ENCODE data around the gene CDK5R2. TPM values are rescaled to one million over a fixed set of nuclear protein-coding genes. Genes with fewer than 3 reads are reported as not detected.

CDK5R2 gene
- polyA plus RNA-seq, 1 donor from 2014 or later, result 2.0 TPM

DNA sequence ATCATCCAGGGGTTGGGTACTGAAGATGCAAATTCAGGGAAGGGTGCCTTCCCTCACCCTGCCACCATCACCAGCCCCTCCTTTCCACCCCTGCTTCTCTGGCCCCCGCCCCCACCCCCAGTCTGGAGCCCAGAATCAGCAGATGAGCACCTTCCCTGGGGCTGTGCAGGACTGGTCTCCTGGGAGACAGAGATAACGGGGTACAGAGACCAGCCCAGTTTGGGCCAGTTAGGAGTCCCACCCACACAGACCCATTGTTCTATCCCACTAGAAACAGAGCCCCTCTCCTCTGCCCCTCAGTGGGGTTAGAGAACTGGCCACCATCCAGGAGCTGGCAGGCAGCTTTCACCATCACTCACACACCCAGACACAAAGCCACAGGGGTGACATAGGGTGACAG is 38.3 kb downstream of the CDK5R2 start:
- no peaks in the 10 kb centered on the region for H4K20me1 ChIP-seq (ENCODE audit: insufficient read depth)
- H3K27ac ChIP-seq (ENCODE audit: low read length), result no peak overlapping the region
- H3K4me3 ChIP-seq (ENCODE audit: low read length), result no peak overlapping the region
- TF ChIP-seq TAF1 (IDR thresholded peaks at IDR 0.05; ENCODE audit: low read depth) (no peak), POLR2AphosphoS5 (IDR thresholded peaks at IDR 0.05) (no peak), EP300 (conservative IDR thresholded peaks at IDR 0.05; ENCODE audit: poor library complexity, severe bottlenecking) (no peak), MXI1 (conservative IDR thresholded peaks at IDR 0.05; ENCODE audit: poor library complexity, severe bottlenecking) (no peak), RAD21 (conservative IDR thresholded peaks at IDR 0.05) (no peak), SMC3 (conservative IDR thresholded peaks at IDR 0.05; ENCODE audit: poor library complexity) (no peak), EZH2 (IDR thresholded peaks at IDR 0.05; ENCODE audit: borderline replicate concordance, insufficient read depth, low read length, poor library complexity, severe bottlenecking) (no peak)
- TF ChIP-seq, protein P1, sequence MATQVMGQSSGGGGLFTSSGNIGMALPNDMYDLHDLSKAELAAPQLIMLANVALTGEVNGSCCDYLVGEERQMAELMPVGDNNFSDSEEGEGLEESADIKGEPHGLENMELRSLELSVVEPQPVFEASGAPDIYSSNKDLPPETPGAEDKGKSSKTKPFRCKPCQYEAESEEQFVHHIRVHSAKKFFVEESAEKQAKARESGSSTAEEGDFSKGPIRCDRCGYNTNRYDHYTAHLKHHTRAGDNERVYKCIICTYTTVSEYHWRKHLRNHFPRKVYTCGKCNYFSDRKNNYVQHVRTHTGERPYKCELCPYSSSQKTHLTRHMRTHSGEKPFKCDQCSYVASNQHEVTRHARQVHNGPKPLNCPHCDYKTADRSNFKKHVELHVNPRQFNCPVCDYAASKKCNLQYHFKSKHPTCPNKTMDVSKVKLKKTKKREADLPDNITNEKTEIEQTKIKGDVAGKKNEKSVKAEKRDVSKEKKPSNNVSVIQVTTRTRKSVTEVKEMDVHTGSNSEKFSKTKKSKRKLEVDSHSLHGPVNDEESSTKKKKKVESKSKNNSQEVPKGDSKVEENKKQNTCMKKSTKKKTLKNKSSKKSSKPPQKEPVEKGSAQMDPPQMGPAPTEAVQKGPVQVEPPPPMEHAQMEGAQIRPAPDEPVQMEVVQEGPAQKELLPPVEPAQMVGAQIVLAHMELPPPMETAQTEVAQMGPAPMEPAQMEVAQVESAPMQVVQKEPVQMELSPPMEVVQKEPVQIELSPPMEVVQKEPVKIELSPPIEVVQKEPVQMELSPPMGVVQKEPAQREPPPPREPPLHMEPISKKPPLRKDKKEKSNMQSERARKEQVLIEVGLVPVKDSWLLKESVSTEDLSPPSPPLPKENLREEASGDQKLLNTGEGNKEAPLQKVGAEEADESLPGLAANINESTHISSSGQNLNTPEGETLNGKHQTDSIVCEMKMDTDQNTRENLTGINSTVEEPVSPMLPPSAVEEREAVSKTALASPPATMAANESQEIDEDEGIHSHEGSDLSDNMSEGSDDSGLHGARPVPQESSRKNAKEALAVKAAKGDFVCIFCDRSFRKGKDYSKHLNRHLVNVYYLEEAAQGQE (IDR thresholded peaks at IDR 0.05; ENCODE audit: borderline replicate concordance), result no peak
- TF ChIP-seq, protein P2, sequence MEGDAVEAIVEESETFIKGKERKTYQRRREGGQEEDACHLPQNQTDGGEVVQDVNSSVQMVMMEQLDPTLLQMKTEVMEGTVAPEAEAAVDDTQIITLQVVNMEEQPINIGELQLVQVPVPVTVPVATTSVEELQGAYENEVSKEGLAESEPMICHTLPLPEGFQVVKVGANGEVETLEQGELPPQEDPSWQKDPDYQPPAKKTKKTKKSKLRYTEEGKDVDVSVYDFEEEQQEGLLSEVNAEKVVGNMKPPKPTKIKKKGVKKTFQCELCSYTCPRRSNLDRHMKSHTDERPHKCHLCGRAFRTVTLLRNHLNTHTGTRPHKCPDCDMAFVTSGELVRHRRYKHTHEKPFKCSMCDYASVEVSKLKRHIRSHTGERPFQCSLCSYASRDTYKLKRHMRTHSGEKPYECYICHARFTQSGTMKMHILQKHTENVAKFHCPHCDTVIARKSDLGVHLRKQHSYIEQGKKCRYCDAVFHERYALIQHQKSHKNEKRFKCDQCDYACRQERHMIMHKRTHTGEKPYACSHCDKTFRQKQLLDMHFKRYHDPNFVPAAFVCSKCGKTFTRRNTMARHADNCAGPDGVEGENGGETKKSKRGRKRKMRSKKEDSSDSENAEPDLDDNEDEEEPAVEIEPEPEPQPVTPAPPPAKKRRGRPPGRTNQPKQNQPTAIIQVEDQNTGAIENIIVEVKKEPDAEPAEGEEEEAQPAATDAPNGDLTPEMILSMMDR (IDR thresholded peaks at IDR 0.05; ENCODE audit: poor library complexity, severe bottlenecking), result no peak
- H3K4me2 ChIP-seq (ENCODE audit: low read length), result no peak overlapping the region
- peaks cover 98% of the 10 kb centered on the region for H3K27me3 ChIP-seq (ENCODE audit: insufficient read depth, low read depth, low read length)
- H3K36me3 ChIP-seq (ENCODE audit: insufficient read depth, low read length), result no peaks in the 10 kb centered on the region
- no peaks in the 10 kb centered on the region for H3K79me2 ChIP-seq (replicated peaks; ENCODE audit: insufficient read depth, low read length)
- H3K9ac ChIP-seq (ENCODE audit: low read length), result no peak overlapping the region
- no peaks in the 10 kb centered on the region for H3F3A ChIP-seq (ENCODE audit: insufficient read depth, low read length, poor library complexity, severe bottlenecking)
- no peaks in the 10 kb centered on the region for H3K9me2 ChIP-seq (ENCODE audit: insufficient read depth, low read length)
- no peaks in the 10 kb centered on the region for H3K9me3 ChIP-seq (ENCODE audit: low read length)
- no peak overlapping the region for H2AFZ ChIP-seq (ENCODE audit: low read depth, low read length)

DNA sequence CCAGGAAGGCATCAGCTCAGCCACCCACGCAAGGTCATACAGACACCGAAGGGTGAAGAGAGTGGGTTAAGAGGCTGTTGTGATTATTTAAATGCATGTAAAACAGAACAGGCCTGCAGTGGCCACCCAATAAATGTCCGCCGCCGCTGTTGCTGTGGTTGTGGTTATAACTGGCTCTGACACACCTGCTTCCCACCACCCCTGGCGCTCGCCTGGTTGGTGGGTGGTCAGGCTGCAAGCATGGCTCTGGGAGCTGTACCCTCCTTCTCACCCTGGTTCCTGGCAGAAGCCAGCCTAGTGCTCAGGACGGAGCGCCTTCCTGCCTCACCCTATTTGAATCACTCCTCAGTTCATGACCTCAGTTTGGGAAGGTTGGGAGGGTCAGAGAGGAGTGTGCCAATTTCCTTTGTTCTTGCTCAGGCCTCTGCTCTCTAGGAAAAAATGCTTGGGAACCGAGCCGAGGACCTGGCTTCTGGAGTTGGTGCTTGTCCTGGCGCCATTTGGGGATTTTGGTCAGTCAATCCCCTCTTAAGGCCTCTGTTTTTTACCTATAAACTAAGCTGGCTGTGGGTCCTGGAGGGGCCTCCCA is 39.0 kb downstream of the CDK5R2 start:
- H3K4me2 ChIP-seq (ENCODE audit: low read length), result no peak overlapping the region
- no peaks in the 10 kb centered on the region for H3K79me2 ChIP-seq (replicated peaks; ENCODE audit: insufficient read depth, low read length)
- no peaks in the 10 kb centered on the region for H3K36me3 ChIP-seq (ENCODE audit: insufficient read depth, low read length)
- no peak overlapping the region for H2AFZ ChIP-seq (ENCODE audit: low read depth, low read length)
- H4K20me1 ChIP-seq (ENCODE audit: insufficient read depth), result no peaks in the 10 kb centered on the region
- no peak overlapping the region for H3K27ac ChIP-seq (ENCODE audit: low read length)
- peaks cover 98% of the 10 kb centered on the region for H3K27me3 ChIP-seq (ENCODE audit: insufficient read depth, low read depth, low read length)
- H3K9ac ChIP-seq (ENCODE audit: low read length), result no peak overlapping the region
- H3K9me2 ChIP-seq (ENCODE audit: insufficient read depth, low read length), result no peaks in the 10 kb centered on the region
- TF ChIP-seq, protein P1 (IDR thresholded peaks at IDR 0.05; ENCODE audit: borderline replicate concordance), result no peak
- H3F3A ChIP-seq (ENCODE audit: insufficient read depth, low read length, poor library complexity, severe bottlenecking), result no peaks in the 10 kb centered on the region
- H3K9me3 ChIP-seq (ENCODE audit: low read length), result no peaks in the 10 kb centered on the region
- no peak overlapping the region for H3K4me3 ChIP-seq (ENCODE audit: low read length)

Data from neural cell (in vitro differentiated cells).